ENCODE data around the gene IL17RE. TPM values are rescaled to one million over a fixed set of nuclear protein-coding genes. Genes with fewer than 3 reads are reported as not detected.
"Not testable (repeated sequence)": the region's sequence is repeated elsewhere in the genome, so short reads cannot be mapped to it uniquely, and the experiment has no call there.

Gene IL17RE
- total and polyA plus RNA-seq, 4 donors, result 7.0 to 26.1 (median 17.1) TPM

DNA sequence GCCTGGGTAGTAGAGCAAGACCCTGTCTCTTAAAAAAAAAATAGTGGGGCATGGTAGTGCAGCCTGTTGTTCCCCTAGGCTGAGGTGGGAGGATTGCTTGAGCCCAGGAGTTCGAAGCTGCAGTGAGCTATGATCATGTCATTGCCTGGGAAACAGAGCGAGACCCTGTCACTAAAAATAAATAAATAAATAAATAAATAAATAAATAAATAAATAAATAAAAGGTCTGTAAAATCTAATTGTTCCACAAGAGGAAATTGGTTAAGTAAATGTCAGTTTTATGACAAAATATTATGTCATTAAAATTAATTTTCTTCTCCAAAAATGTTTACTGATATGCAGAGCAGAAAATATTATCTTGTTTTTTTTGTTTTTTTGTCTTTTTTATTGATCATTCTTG lies 36.3 kb downstream of the IL17RE start:
- ATAC-seq (ENCODE audit: insufficient read depth, low FRiP score) (no peak), DNase-seq (no peak)
- H3K9ac ChIP-seq (ENCODE audit: insufficient read depth in 1 of 2, low read length in 2 of 2), result no peak overlapping the region
- H3K4me3 ChIP-seq, result no peak overlapping the region
- peaks cover 0 to 9% (median 2%) of the 10 kb centered on the region in 5 donors for H3K4me1 ChIP-seq (ENCODE audit: control insufficient read depth in 5 of 5, insufficient read depth in 5 of 5, low read length in 5 of 5)
- WGBS, 2 donors, result 99 to 100% methylated on average over 2 of the region's 2 CpGs
- no peak overlapping the region for H3K27ac ChIP-seq (ENCODE audit: low read depth in 1 of 2, low read length in 1 of 2)
- no peaks in the 10 kb centered on the region for H3K9me3 ChIP-seq (ENCODE audit: control insufficient read depth in 4 of 4, insufficient read depth in 3 of 4, low read length in 3 of 4)
- H3K36me3 ChIP-seq (ENCODE audit: control insufficient read depth in 4 of 4, insufficient read depth in 4 of 4, low read length in 4 of 4), result peaks cover 0 to 24% (median 13%) of the 10 kb centered on the region in 4 donors
- TF ChIP-seq, protein P1, sequence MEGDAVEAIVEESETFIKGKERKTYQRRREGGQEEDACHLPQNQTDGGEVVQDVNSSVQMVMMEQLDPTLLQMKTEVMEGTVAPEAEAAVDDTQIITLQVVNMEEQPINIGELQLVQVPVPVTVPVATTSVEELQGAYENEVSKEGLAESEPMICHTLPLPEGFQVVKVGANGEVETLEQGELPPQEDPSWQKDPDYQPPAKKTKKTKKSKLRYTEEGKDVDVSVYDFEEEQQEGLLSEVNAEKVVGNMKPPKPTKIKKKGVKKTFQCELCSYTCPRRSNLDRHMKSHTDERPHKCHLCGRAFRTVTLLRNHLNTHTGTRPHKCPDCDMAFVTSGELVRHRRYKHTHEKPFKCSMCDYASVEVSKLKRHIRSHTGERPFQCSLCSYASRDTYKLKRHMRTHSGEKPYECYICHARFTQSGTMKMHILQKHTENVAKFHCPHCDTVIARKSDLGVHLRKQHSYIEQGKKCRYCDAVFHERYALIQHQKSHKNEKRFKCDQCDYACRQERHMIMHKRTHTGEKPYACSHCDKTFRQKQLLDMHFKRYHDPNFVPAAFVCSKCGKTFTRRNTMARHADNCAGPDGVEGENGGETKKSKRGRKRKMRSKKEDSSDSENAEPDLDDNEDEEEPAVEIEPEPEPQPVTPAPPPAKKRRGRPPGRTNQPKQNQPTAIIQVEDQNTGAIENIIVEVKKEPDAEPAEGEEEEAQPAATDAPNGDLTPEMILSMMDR (IDR thresholded peaks at IDR 0.05; ENCODE audit: control extremely low read depth, extremely low read depth), result no peak
- no peaks in the 10 kb centered on the region for H3K27me3 ChIP-seq (ENCODE audit: control insufficient read depth in 3 of 3, insufficient read depth in 3 of 3, low read length in 2 of 3)

DNA sequence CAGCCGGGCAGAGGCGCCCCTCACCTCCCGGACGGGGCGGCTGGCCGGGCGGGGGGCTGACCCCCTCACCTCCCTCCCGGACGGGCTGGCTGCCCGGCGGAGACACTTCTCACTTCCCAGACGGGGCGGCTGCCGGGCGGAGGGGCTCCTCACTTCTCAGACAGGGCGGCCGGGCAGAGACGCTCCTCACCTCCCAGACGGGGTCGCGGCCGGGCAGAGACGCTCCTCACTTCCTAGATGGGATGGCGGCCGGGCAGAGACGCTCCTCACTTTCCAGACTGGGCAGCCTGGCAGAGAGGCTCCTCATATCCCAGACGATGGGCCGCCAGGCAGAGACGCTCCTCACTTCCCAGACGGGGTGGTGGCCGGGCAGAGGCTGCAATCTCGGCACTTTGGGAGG lies 37.3 kb downstream of the IL17RE start:
- WGBS, 2 donors, result 93 to 96% methylated on average over 23 to 32 of the region's 32 CpGs
- peaks cover 0 to 28% (median 14%) of the 10 kb centered on the region in 4 donors for H3K36me3 ChIP-seq (ENCODE audit: control insufficient read depth in 4 of 4, insufficient read depth in 4 of 4, low read length in 4 of 4)
- DNase-seq; H3K4me3 ChIP-seq; H3K9ac ChIP-seq (ENCODE audit: insufficient read depth in 1 of 2, low read length in 2 of 2); ATAC-seq (ENCODE audit: insufficient read depth, low FRiP score); H3K27me3 ChIP-seq (ENCODE audit: control insufficient read depth in 3 of 3, insufficient read depth in 3 of 3, low read length in 2 of 3); H3K4me1 ChIP-seq (ENCODE audit: control insufficient read depth in 5 of 5, insufficient read depth in 5 of 5, low read length in 5 of 5); H3K9me3 ChIP-seq (ENCODE audit: control insufficient read depth in 4 of 4, insufficient read depth in 3 of 4, low read length in 3 of 4); H3K27ac ChIP-seq (ENCODE audit: low read depth in 1 of 2, low read length in 1 of 2): not testable (repeated sequence)

DNA sequence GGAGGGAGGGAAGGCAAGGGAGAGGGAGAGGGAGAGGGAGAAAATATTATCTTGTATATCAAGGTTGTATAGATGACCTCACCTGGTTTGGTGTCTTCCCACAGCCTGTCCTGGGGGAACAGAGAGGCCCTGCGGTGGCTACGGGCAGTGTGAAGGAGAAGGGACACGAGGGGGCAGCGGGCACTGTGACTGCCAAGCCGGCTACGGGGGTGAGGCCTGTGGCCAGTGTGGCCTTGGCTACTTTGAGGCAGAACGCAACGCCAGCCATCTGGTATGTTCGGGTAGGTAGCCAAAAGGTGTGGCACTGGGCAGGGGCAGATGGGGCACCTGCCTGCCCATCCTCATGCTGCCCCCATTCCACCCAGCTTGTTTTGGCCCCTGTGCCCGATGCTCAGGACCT lies 38.1 kb downstream of the IL17RE start:
- Histone ChIP-seq H3K4me3 (no peak overlapping the region), H3K36me3 (ENCODE audit: control insufficient read depth in 4 of 4, insufficient read depth in 4 of 4, low read length in 4 of 4) (peaks cover 0 to 28% (median 10%) of the 10 kb centered on the region in 4 donors), H3K27me3 (ENCODE audit: control insufficient read depth in 3 of 3, insufficient read depth in 3 of 3, low read length in 2 of 3) (no peaks in the 10 kb centered on the region), H3K4me1 (ENCODE audit: control insufficient read depth in 5 of 5, insufficient read depth in 5 of 5, low read length in 5 of 5) (no peaks in the 10 kb centered on the region), H3K27ac (ENCODE audit: low read depth in 1 of 2, low read length in 1 of 2) (no peak overlapping the region), H3K9me3 (ENCODE audit: control insufficient read depth in 4 of 4, insufficient read depth in 3 of 4, low read length in 3 of 4) (no peaks in the 10 kb centered on the region), H3K9ac (ENCODE audit: insufficient read depth in 1 of 2, low read length in 2 of 2) (no peak overlapping the region)
- TF ChIP-seq, protein P1 (IDR thresholded peaks at IDR 0.05; ENCODE audit: control extremely low read depth, extremely low read depth), result no peak
- DNase-seq (no peak), ATAC-seq (ENCODE audit: insufficient read depth, low FRiP score) (no peak)
- 96 to 97% methylated on average over 10 of the region's 10 CpGs for WGBS, 2 donors

DNA sequence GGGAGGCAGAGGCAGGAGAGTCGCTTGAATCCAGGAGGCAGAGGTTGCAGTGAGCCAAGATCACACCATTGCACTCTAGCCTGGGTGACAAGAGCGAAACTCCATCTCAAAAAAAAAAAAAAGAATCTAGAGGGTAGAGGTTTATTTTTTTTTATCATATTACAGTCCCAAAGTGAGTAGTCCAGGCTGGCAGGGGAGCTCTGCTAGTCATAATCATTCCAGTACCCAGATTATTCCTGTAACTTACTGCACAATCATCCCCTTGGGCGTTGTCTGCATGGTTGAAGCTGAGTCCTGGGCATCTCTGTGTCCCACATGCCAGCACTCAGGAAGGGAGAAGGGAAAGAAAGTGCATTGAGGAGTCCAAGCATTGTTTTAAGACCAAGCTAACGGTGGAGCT lies 39.5 kb downstream of the IL17RE start:
- H3K4me3 ChIP-seq, result no peak overlapping the region
- TF ChIP-seq, protein P1 (IDR thresholded peaks at IDR 0.05; ENCODE audit: control extremely low read depth, extremely low read depth), result no peak
- peaks cover 0 to 28% (median 6%) of the 10 kb centered on the region in 4 donors for H3K36me3 ChIP-seq (ENCODE audit: control insufficient read depth in 4 of 4, insufficient read depth in 4 of 4, low read length in 4 of 4)
- H3K27ac ChIP-seq (ENCODE audit: low read depth in 1 of 2, low read length in 1 of 2), result no peak overlapping the region
- H3K27me3 ChIP-seq (ENCODE audit: control insufficient read depth in 3 of 3, insufficient read depth in 3 of 3, low read length in 2 of 3), result no peaks in the 10 kb centered on the region
- WGBS, 2 donors, result 75 to 80% methylated on average over 4 of the region's 4 CpGs
- no peak for ATAC-seq (ENCODE audit: insufficient read depth, low FRiP score)
- H3K4me1 ChIP-seq (ENCODE audit: control insufficient read depth in 5 of 5, insufficient read depth in 5 of 5, low read length in 5 of 5), result peaks cover 0 to 6% (median 0%) of the 10 kb centered on the region in 5 donors
- no peaks in the 10 kb centered on the region for H3K9me3 ChIP-seq (ENCODE audit: control insufficient read depth in 4 of 4, insufficient read depth in 3 of 4, low read length in 3 of 4)
- no peak overlapping the region for H3K9ac ChIP-seq (ENCODE audit: insufficient read depth in 1 of 2, low read length in 2 of 2)
- DNase-seq, result no peak
